GM19193 (cell line): ENCODE measurements around the gene ATP2A2.

Source experiments
- POLR2A ChIP-seq: IDR thresholded peaks from 4 replicates; pipeline ENCODE4 v1.6.1; 2011; ENCODE audit not compliant: insufficient read depth, insufficient read length; ENCODE audit errors: extremely low read depth

The ATP2A2 gene

DNA sequence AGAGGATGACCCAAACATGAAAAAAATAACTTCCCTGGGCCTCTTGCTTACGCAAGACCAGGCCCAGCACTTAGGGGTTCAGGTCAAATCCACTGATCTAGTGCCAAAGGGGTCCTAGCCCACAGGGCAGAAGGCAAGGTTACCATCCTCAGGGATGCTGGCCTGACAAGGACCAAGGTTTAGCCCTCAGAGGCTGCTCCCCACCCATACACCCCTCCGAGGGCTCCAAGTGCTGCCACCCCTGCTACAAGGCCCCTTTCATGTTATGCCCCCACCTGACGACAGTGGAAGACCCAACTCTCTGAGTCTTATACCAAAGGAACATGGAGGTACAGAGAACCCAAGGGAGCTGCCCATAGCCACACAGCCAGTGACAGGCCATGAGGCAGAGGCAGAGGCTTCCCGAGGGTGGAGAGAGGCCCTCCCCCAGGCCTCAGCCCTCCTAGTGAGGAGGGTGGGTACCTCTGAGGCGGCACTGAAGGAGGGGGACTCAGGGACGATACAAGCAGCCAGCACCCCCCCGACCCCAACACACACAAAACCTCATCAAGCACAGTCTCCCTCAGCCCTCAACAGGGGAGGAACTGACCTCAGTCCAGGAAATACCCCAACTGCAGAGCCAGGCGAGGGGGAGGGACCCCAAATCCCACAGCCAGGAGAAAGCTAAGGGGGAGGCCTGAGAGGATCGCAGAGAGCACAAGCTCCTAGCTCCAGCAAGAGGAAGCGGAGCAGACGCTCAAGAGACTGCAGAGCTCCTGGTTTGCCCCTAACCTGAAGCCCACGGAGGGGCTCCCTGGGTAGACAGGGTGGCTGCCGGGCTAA is 85.5 kb downstream of the ATP2A2 start:
- TF ChIP-seq POLR2A, result no peak

DNA sequence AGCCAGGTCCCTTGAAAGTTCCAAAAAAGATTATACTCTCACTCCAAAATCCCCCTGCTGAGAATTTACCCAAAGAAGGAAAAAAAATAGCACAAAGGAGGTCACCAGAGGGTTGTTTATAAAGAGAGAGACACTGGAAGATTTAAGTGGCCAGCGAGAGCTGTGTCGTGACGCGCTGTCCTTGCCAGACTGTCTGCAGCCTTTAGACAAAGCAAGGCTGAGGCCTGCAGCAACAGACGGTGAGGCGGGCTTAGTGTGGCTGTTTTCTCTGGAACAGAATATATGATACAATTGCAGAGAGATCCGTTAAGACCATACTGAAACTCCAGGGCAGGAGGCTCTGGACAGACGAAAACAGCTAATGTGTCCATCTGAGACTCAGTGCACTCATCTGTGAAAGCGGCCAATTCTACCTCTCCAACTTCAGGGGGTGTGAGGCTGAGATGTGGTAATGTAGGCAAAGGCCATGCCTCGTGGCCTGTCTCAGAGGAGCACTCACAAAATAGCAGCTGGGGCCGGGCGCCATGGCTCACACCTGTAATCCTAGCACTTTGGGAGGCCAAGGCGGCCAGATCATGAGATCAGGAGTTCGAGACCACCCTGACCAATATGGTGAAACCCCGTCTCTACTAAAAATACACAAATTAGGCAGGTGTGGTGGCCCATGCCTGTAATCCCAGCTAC is 86.3 kb downstream of the ATP2A2 start:
- TF ChIP-seq POLR2A, result no peak

DNA sequence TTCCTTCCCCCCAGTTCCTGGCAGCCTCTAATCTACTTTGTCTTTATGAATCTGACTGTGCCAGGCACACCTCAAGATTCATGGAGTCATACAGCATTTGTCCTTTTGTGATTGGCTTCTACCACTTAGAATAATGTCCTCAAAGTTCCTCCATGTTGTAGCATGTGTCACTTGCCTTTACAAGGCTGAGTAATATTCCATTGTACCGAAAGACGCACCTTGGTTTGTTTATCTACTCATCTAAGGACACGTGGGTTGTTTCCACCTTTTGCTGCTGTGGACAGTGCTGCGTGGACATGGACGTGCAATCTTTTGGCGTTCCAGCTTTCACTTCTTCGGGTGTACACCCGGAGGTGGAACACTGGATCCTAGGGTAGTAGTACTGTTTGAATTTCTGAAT is 88.9 kb downstream of the ATP2A2 start:
- TF ChIP-seq POLR2A, result no peak

DNA sequence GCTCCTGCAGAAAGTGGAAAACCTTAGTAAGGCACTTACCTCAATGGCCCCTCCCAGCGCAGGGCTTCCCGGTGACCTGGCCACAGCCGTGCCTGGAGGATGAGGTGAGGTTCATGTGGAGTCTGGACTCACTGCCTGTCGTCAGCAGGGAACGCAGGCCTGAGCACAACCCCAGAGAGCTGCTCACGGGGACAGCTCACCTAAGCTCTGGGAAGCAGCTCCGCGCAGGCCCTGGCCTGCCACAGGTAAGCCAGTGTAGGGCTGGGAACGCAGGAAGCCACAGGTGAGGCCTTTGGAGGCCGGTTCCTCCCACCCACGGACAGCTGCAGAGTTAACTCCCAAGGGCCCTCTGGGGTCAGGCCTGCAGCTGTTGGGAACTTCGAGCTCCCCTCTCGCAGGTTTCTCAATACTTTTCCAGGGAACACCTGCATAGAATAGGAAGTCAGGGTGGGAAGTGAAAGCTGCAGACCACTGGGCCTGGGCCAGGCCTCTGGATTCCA is 89.7 kb downstream of the ATP2A2 start:
- TF ChIP-seq POLR2A, result peak; percentile 17

DNA sequence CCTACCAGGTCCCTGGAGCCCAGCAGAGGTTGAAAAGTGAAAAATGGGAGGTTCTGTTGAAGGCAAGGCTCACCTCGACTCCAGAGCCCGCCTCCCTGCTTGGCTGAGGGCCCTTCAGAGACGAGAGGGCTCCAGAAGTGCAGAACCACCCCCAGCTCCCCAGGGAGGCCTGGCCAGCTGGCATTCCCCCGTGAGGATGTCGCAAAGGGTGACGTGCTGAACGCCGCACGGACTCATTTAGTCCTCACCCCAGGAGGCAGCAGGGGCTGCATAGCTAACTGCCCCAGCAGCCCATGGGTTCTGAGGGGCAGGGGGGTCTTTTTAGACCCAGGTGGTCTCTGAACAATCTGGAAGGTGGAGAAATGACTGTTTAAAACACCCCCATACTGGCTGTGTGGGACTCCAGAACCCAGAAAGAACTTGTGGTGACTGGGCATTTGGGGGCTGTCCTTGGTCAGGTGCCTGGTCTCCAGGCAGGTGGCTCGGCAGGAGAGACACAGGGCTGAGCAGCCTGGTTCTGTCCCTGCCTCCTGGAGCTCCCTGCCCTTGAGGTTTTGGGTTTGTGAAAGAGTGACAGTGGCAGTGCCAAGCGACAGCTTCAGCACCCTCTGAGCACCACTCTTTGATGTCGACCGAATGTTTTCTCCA is 90.5 kb downstream of the ATP2A2 start:
- TF ChIP-seq POLR2A, result no peak

DNA sequence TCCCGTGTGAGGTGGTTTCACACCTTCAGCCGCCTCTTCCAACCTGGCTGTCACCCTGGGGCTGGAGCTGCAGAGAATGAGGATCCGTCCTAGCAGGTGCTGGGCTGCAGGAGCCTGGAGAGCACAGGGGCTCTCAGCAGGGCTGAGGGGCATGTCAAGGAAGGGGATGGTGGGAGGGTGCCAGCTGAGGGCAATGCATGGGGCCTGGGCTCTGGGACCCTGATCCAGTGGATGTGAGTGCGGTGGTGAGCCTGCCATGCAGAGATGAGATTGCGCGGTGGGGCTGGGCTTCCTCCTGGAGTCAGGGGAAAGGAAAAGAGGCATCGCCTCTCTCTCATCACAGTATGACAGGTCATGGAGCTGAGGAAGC is 91.0 kb downstream of the ATP2A2 start:
- TF ChIP-seq POLR2A, result no peak

DNA sequence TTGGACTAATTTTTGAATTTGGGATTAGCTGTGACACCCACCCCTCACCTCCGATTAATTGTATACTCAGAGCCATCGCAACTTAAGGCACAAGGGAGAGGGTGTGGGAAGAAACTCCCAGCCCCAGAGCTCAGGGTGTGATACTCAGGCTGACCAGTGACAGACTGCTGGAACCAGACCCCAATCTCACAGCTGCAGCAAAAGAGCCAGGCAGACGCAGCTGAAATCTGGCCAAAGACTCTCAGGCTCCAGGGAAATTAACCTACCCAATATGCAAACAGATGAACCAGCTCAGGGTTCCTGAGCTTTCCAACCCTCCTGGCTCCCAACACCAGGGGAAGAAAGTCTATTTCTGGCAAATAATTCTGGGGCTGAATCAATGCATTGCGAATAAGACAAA is 92.0 kb downstream of the ATP2A2 start:
- TF ChIP-seq POLR2A, result no peak

DNA sequence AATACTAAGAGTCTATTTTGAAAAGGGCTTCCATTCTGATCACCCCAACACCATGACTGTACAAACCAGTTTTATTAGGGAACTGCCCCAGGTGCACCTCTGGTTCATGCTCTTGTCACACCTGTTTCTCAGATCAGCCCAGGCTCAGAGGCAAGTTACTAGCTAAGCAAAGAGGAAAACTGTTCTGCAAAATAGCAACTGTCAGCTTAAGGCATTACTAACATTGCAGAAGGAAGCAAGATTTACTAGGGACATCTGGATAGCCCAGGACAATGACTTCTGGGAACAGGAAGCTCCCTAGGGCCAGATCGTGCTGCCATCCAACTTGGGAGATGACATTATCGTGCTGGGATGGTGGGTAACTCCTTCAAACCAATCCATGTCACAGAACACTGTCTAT is 92.4 kb downstream of the ATP2A2 start:
- TF ChIP-seq POLR2A, result no peak

DNA sequence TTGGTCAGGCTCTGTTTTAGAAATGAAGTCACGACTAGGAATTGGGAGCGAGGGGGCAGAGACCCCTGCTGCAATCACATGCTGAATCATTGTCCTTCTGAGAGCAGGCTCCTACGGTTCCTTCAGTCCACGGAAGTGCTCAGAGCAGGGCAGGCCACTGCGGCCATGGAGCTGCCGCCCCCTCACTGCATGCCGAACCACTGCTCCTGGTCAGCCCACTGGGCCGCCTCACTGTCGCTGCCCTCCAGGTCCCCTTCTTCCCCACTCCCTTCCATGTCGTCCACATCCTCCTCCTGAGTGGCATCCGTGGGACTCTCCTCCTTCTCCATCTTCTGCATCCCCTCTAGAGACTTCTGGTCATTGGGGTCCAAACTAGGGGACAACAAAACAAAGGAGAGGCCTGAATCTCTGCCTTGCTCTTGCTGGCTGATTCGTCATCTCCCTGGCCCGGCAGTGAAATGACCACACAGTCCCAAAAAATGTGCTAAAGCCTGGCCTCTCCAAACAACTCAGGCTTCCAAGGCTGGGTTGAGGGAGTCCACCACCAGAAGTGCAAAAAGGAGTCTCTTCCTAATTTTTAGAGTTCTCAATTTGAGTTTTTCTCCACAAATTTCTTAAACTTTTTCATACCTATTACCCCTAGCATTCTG is 93.0 kb downstream of the ATP2A2 start:
- TF ChIP-seq POLR2A, result no peak

DNA sequence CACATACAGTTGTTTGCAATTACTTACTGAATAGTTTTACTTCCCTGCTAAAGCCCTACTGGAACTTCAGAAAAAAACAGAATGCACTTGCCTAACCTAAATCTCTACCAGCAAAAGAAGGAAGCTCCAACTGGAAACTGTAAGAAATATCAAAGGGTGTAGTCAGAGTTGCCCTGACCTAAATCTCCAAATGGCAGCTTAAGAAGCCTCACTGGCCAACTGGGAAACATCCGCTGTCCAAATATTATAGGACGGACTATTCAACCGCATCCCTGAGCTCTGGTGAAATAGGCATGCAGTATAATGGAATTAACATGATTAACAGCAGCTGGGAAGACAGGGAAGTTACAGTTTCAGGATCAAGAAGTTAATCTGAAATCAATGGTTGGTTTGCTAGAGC is 98.2 kb downstream of the ATP2A2 start:
- TF ChIP-seq POLR2A, result no peak

DNA sequence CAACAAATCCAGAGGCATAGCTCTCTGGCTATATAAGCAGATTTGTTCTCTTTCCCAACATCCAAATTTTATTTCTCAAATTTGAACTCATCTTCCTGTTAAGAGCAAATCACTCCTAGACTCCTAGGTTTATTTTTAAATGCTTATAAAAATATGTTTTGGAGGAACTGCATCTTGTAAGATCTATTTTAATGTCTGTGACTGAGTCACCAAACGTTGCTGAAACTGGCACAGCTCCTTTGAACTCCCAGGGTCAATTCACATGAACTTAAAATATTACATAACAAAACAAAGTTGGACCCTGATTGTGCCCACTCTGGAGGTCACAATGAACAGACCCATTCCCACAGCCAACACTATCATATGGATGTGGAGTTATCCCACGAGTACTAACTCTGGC is 98.6 kb downstream of the ATP2A2 start:
- TF ChIP-seq POLR2A, result no peak

DNA sequence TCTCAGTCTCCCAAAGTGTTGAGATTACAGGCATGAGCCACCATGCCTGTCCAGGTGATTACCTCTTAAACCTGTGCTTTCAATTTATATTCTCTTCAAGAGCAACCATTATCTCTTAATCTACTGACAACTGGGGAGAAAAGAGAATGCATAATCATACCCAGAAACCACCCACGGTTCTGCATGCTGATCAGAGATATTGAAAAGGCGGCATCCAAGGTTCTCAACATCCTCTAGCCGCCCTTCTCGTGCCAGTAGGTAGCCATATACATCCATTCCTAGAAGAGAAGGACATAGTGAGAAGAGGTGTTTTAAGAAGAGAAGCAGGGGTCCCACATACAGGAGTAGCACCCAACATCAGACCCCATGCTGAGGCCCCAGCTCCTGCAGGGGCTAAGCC is 101.6 kb downstream of the ATP2A2 start:
- no peak for TF ChIP-seq POLR2A
